B cell (primary cell): ENCODE measurements around the gene TMC5. TPM values are rescaled to one million over a fixed set of nuclear protein-coding genes. Genes with fewer than 3 reads are reported as not detected.

Experiments
- ATAC-seq: fragments of 200-7000 bp; cut with Tn5 transposase; one replicate; pipeline ENCODE4 v1.10.0; 2021; ENCODE audit warnings: low read depth, mild to moderate bottlenecking, moderate number of reproducible peaks, moderate library complexity
- CTCF ChIA-PET: fragments of 350-600 bp; sonication (Branson Sonifier 250); formaldehyde crosslinking; loops from one replicate; lab custom pipeline; 2021; ENCODE audit warnings: antibody characterized with exemption, inconsistent platforms; lab: Charles Lee
- POLR2A ChIA-PET: fragments of 350-600 bp; sonication (Branson Sonifier 250); formaldehyde crosslinking; loops from one replicate; lab custom pipeline; 2021; ENCODE audit warnings: antibody characterized with exemption; lab: Charles Lee
- DNase-seq: peaks from one replicate; pipeline ENCODE4 v3.0.0; 2013
- H2AFZ ChIP-seq: 2 replicates; pipeline ENCODE4 v1.6.1; 2012; ENCODE audit warnings: mild to moderate bottlenecking, low read depth, low read length; ENCODE audit not compliant: insufficient read depth, poor library complexity, severe bottlenecking
- H3K27ac ChIP-seq, 2 donors: 1 replicate in 1 of 2; 2 replicates in 1 of 2; pipeline ENCODE4 v1.5.1; 2012 to 2013; ENCODE audit warnings: low read length in 2 of 2, mild to moderate bottlenecking in 2 of 2, moderate library complexity in 1 of 2
- H3K27me3 ChIP-seq, 4 experiments: fragments of 200-600 bp in 1 of 4; sonication (generic) in 1 of 4; replicated peaks in 1 of 4; 1 replicate in 2 of 4; 2 replicates in 2 of 4; pipeline versions ENCODE4 v1.6.1 to v1.7.0; 2013 to 2016; ENCODE audit warnings: low read length in 3 of 4, mild to moderate bottlenecking in 2 of 4, mixed read lengths in 1 of 4, moderate library complexity in 1 of 4; ENCODE audit not compliant: insufficient read depth in 4 of 4, control insufficient read depth in 3 of 4; ENCODE audit errors: control extremely low read depth in 1 of 4
- H3K36me3 ChIP-seq, 2 experiments: replicated peaks in 1 of 2; 1 replicate in 1 of 2; 2 replicates in 1 of 2; pipeline versions ENCODE4 v1.6.1 to v1.7.1; 2013; ENCODE audit warnings: low read length in 1 of 2; ENCODE audit not compliant: insufficient read depth in 2 of 2, control insufficient read depth in 1 of 2; ENCODE audit errors: control extremely low read depth in 1 of 2, extremely low read depth in 1 of 2
- H3K4me1 ChIP-seq, 2 donors: fragments of 200-600 bp in 1 of 2; sonication (generic) in 1 of 2; 1 replicate in 1 of 2; 2 replicates in 1 of 2; pipeline versions ENCODE4 v1.5.1 to v1.6.1; 2013 to 2017; ENCODE audit warnings: low read length in 2 of 2; ENCODE audit not compliant: control insufficient read depth in 2 of 2, insufficient read depth in 2 of 2
- H3K4me2 ChIP-seq: replicated peaks from 2 replicates; pipeline ENCODE3; 2012; ENCODE audit warnings: mild to moderate bottlenecking, low read depth, low read length; ENCODE audit not compliant: poor library complexity, severe bottlenecking
- H3K4me3 ChIP-seq, 5 experiments: fragments of 200-600 bp in 1 of 5; sonication (generic) in 1 of 5; 1 replicate in 3 of 5; 2 replicates in 2 of 5; pipeline versions ENCODE4 v1.5.1 to v1.7.0; 2011 to 2016; ENCODE audit warnings: low read length in 4 of 5, mild to moderate bottlenecking in 4 of 5, low read depth in 2 of 5, control low read depth in 1 of 5, moderate library complexity in 1 of 5; ENCODE audit not compliant: insufficient read depth in 1 of 5; ENCODE audit errors: control extremely low read depth in 1 of 5, extremely low read depth in 1 of 5
- H3K79me2 ChIP-seq: fragments of 200-600 bp; sonication (generic); one replicate; pipeline ENCODE4 v1.6.0; 2016; ENCODE audit warnings: low read length; ENCODE audit not compliant: control insufficient read depth, insufficient read depth
- H3K9ac ChIP-seq: fragments of 200-600 bp; sonication (generic); 2 replicates; pipeline ENCODE4 v1.6.1; 2017; ENCODE audit warnings: mild to moderate bottlenecking, low read length, moderate library complexity
- H3K9me3 ChIP-seq, 3 donors: one replicate each; pipeline versions ENCODE4 v1.6.1 to v1.7.1; 2013; ENCODE audit warnings: low read length in 2 of 3; ENCODE audit not compliant: control insufficient read depth in 2 of 3, insufficient read depth in 1 of 3; ENCODE audit errors: control extremely low read depth in 1 of 3
- H4K20me1 ChIP-seq: 2 replicates; pipeline ENCODE4 v1.6.0; 2012; ENCODE audit warnings: mild to moderate bottlenecking, low read length; ENCODE audit not compliant: insufficient read depth, control insufficient read depth, poor library complexity, severe bottlenecking
- H3K27ac Mint-ChIP-seq: one replicate; pipeline ENCODE4 v1.8.0; 2021; ENCODE audit warnings: mixed read lengths
- H3K27me3 Mint-ChIP-seq: one replicate; pipeline ENCODE4 v1.8.0; 2021; ENCODE audit warnings: mixed read lengths
- H3K4me1 Mint-ChIP-seq: one replicate; pipeline ENCODE4 v1.8.0; 2021; ENCODE audit warnings: mixed read lengths
- H3K4me3 Mint-ChIP-seq: one replicate; pipeline ENCODE4 v1.8.0; 2021; ENCODE audit warnings: mixed read lengths
- H3K9me3 Mint-ChIP-seq: one replicate; pipeline ENCODE4 v1.8.0; 2022; ENCODE audit warnings: mixed read lengths; ENCODE audit not compliant: insufficient read depth
- CTCF ChIP-seq: fragments of 200-600 bp; IDR thresholded peaks from one replicate; pipeline ENCODE4 v1.8.0; 2022; ENCODE audit warnings: antibody characterized with exemption, mild to moderate bottlenecking
- EZH2 ChIP-seq: IDR thresholded peaks from 2 replicates; pipeline ENCODE4 v1.6.1; 2012; ENCODE audit warnings: borderline replicate concordance, low read depth, mild to moderate bottlenecking, moderate library complexity, low read length; ENCODE audit not compliant: insufficient read depth, poor library complexity, severe bottlenecking
- WGBS: methylation state at CpG from one replicate; pipeline ENCODE4 v1.1.5; 2013; ENCODE audit warnings: missing lambda C conversion rate; ENCODE audit not compliant: insufficient coverage; 5-methylcytosine and 5-hydroxymethylcytosine counted together
- intact Hi-C: fragments of 100-400 bp; cut with micrococcal nuclease; formaldehyde crosslinking; loops from one replicate; pipeline ENCODE4 v1.10.0; 2022
- polyA plus RNA-seq: library from polyadenylated mRNA; depleted of rRNA; stranded (reverse); fragments of >200 nt; gene quantifications from 2 replicates; pipeline ENCODE4 v1.2.3, GENCODE V29; 2012
- total RNA-seq, 2 donors: library from RNA; stranded (reverse); fragments of 120-200 nt in 1 of 2; gene quantifications; 1 replicate in 1 of 2; 2 replicates in 1 of 2; pipeline versions ENCODE4 v1.2.3 to v1.2.4, GENCODE V29; 2013 to 2022

TMC5 gene
- total and polyA plus RNA-seq, 2 donors (not counting 1 experiment from before 2014, with no cell fraction given), result not detected

DNA sequence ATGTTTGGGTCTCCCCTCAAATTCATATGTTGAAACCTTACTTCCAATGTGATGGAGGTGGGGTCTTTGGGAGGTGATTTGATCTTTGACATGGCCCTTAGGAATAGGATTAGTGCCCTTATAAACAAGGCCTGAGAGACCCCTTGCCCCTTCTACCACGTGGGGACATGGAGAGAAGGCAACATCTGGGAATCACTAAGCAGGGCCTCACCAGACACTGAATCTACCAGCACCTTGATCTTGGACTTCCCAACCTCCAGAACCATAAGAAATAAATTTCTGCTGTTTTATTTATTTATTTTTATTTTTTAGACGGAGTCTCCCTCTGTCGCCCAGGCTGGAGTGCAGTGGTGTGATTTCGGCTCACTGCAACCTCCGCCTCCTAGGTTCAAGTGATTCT, 64.1 kb downstream of the TMC5 start:
- H3K27me3 ChIP-seq, result peaks cover 0 to 3% (median 0%) of the 10 kb centered on the region in 4 experiments
- H3K9me3 ChIP-seq, result peaks cover 0 to 4% (median 0%) of the 10 kb centered on the region in 3 donors
- ChIA-PET POLR2A (no interaction called here), CTCF (no interaction called here)
- no peaks in the 10 kb centered on the region for H4K20me1 ChIP-seq
- no peak overlapping the region for H2AFZ ChIP-seq
- 97% methylated on average over 3 of the region's 5 CpGs for WGBS
- H3K9ac ChIP-seq, result no peak overlapping the region
- DNase-seq (no peak), ATAC-seq (no peak)
- TF ChIP-seq CTCF (no peak), EZH2 (no peak)
- intact Hi-C loops, result no loop called here
- no peaks in the 10 kb centered on the region for H3K9me3 Mint-ChIP-seq
- H3K4me1 Mint-ChIP-seq, result no peaks in the 10 kb centered on the region
- H3K36me3 ChIP-seq, result no peaks in the 10 kb centered on the region
- H3K27ac ChIP-seq, result no peak overlapping the region
- H3K79me2 ChIP-seq, result no peaks in the 10 kb centered on the region
- no peak overlapping the region for H3K4me2 ChIP-seq
- H3K4me3 Mint-ChIP-seq, result no peak overlapping the region
- H3K4me3 ChIP-seq, result no peak overlapping the region
- H3K27me3 Mint-ChIP-seq, result peaks cover 6% of the 10 kb centered on the region
- no peak overlapping the region for H3K27ac Mint-ChIP-seq
- no peaks in the 10 kb centered on the region for H3K4me1 ChIP-seq

- Histone ChIP-seq H4K20me1 (no peaks in the 10 kb centered on the region), H3K4me2 (no peak overlapping the region), H2AFZ (no peak overlapping the region), H3K27ac (no peak overlapping the region), H3K27me3 (peaks cover 0 to 3% (median 0%) of the 10 kb centered on the region in 4 experiments), H3K9me3 (peaks cover 0 to 4% (median 0%) of the 10 kb centered on the region in 3 donors), H3K4me1 (no peaks in the 10 kb centered on the region), H3K36me3 (no peaks in the 10 kb centered on the region), H3K79me2 (no peaks in the 10 kb centered on the region), H3K9ac (no peak overlapping the region), H3K4me3 (no peak overlapping the region)
- Mint-ChIP-seq H3K9me3 (no peaks in the 10 kb centered on the region), H3K27ac (no peak overlapping the region), H3K4me1 (no peaks in the 10 kb centered on the region), H3K4me3 (no peak overlapping the region), H3K27me3 (peaks cover 6% of the 10 kb centered on the region)
- ChIA-PET CTCF (no interaction called here), POLR2A (no interaction called here)
- intact Hi-C loops, result no loop called here
- ATAC-seq, result no peak
- DNase-seq, result no peak
- WGBS, result no CpG with 5 or more reads among the region's 1 CpG
- TF ChIP-seq CTCF (no peak), EZH2 (no peak)
Observed at GRCh38 chr16:19482291-19482690, 64.6 kb downstream of the TMC5 start.
